ENCODE results near the gene UROC1.
A peak's percentile ranks its signal among the peaks of the same experiment; 100 is the strongest.

The UROC1 gene

GRCh38 chr3:126479642-126480041 is 37.9 kb downstream of the UROC1 start:
- Histone ChIP-seq H3K4me3 (ENCODE audit: low read depth, low read length) (no peak overlapping the region), H4K12ac (ENCODE audit: low read depth, low read length) (no peak overlapping the region), H3K4me1 (ENCODE audit: control insufficient read depth in 1 of 2, insufficient read depth in 2 of 2, low read length in 2 of 2) (peaks cover 7 to 9% of the 10 kb centered on the region in 2 experiments), H3K18ac (ENCODE audit: low read length) (no peak overlapping the region), H3K14ac (ENCODE audit: low read length) (no peak overlapping the region), H2BK120ac (ENCODE audit: insufficient read depth, low read length, poor library complexity) (no peak overlapping the region), H3K79me1 (ENCODE audit: low read length) (peaks cover 13% of the 10 kb centered on the region), H3K4me2 (ENCODE audit: low read length) (no peak overlapping the region), H3K27ac (ENCODE audit: low read depth, low read length) (no peak overlapping the region), H3K9me3 (ENCODE audit: insufficient read depth, low read depth, low read length) (no peaks in the 10 kb centered on the region), H3K79me2 (ENCODE audit: control insufficient read depth, insufficient read depth, low read length, poor library complexity) (peaks cover 10% of the 10 kb centered on the region), H4K8ac (ENCODE audit: low read depth, low read length) (no peak overlapping the region), H3K4ac (ENCODE audit: low read depth, low read length) (no peak overlapping the region), H3K36me3 (ENCODE audit: control insufficient read depth in 1 of 2, insufficient read depth in 2 of 2, low read length in 2 of 2) (no peaks in the 10 kb centered on the region), H2AFZ (ENCODE audit: insufficient read depth, low read length, poor library complexity) (no peak overlapping the region), H3K23ac (ENCODE audit: low read length) (no peak overlapping the region), H2AK5ac (ENCODE audit: low read length) (no peak overlapping the region), H3K27me3 (ENCODE audit: insufficient read depth, low read length) (no peaks in the 10 kb centered on the region), H4K91ac (ENCODE audit: low read depth, low read length) (no peak overlapping the region), H3K9ac (ENCODE audit: low read length) (no peak overlapping the region), H2BK5ac (ENCODE audit: low read depth, low read length, poor library complexity) (no peak overlapping the region), H2BK12ac (ENCODE audit: low read length) (no peak overlapping the region)
- WGBS (ENCODE audit: extremely low coverage, insufficient coverage, insufficient read length), result no CpG with 5 or more reads among the region's 1 CpG
- no peak for DNase-seq

- no peaks in the 10 kb centered on the region for H3K36me3 ChIP-seq (ENCODE audit: control insufficient read depth in 1 of 2, insufficient read depth in 2 of 2, low read length in 2 of 2)
Measured at GRCh38 chr3:126478581-126479310, 38.8 kb downstream of the UROC1 start.

GRCh38 chr3:126477061-126477380 is 40.6 kb downstream of the UROC1 start:
- Histone ChIP-seq H3K79me2 (ENCODE audit: control insufficient read depth, insufficient read depth, low read length, poor library complexity) (peaks cover 13% of the 10 kb centered on the region), H4K91ac (ENCODE audit: low read depth, low read length) (no peak overlapping the region), H3K14ac (ENCODE audit: low read length) (no peak overlapping the region), H3K18ac (ENCODE audit: low read length) (no peak overlapping the region), H2BK5ac (ENCODE audit: low read depth, low read length, poor library complexity) (no peak overlapping the region), H3K9me3 (ENCODE audit: insufficient read depth, low read depth, low read length) (no peaks in the 10 kb centered on the region), H3K79me1 (ENCODE audit: low read length) (peaks cover 13% of the 10 kb centered on the region), H3K4me2 (ENCODE audit: low read length) (no peak overlapping the region), H3K23ac (ENCODE audit: low read length) (no peak overlapping the region), H2BK120ac (ENCODE audit: insufficient read depth, low read length, poor library complexity) (no peak overlapping the region), H3K36me3 (ENCODE audit: control insufficient read depth in 1 of 2, insufficient read depth in 2 of 2, low read length in 2 of 2) (no peaks in the 10 kb centered on the region), H3K4me3 (ENCODE audit: low read depth, low read length) (no peak overlapping the region), H4K12ac (ENCODE audit: low read depth, low read length) (no peak overlapping the region), H3K4me1 (ENCODE audit: control insufficient read depth in 1 of 2, insufficient read depth in 2 of 2, low read length in 2 of 2) (peaks cover 17 to 26% of the 10 kb centered on the region in 2 experiments), H3K27me3 (ENCODE audit: insufficient read depth, low read length) (no peaks in the 10 kb centered on the region), H3K9ac (ENCODE audit: low read length) (no peak overlapping the region), H3K27ac (ENCODE audit: low read depth, low read length) (no peak overlapping the region), H3K4ac (ENCODE audit: low read depth, low read length) (no peak overlapping the region), H2AK5ac (ENCODE audit: low read length) (no peak overlapping the region), H2AFZ (ENCODE audit: insufficient read depth, low read length, poor library complexity) (no peak overlapping the region), H4K8ac (ENCODE audit: low read depth, low read length) (no peak overlapping the region), H2BK12ac (ENCODE audit: low read length) (no peak overlapping the region)
- WGBS (ENCODE audit: extremely low coverage, insufficient coverage, insufficient read length), result no CpG with 5 or more reads among the region's 4 CpGs
- no peak for DNase-seq

More at GRCh38 chr3:126478581-126479310, 38.8 kb downstream of the UROC1 start:
- Histone ChIP-seq H3K27me3 (ENCODE audit: insufficient read depth, low read length) (no peaks in the 10 kb centered on the region), H4K91ac (ENCODE audit: low read depth, low read length) (no peak overlapping the region), H3K4me2 (ENCODE audit: low read length) (no peak overlapping the region), H3K23ac (ENCODE audit: low read length) (no peak overlapping the region), H2BK120ac (ENCODE audit: insufficient read depth, low read length, poor library complexity) (no peak overlapping the region), H2BK5ac (ENCODE audit: low read depth, low read length, poor library complexity) (no peak overlapping the region), H3K79me2 (ENCODE audit: control insufficient read depth, insufficient read depth, low read length, poor library complexity) (peaks cover 13% of the 10 kb centered on the region), H3K9me3 (ENCODE audit: insufficient read depth, low read depth, low read length) (no peaks in the 10 kb centered on the region), H3K4ac (ENCODE audit: low read depth, low read length) (no peak overlapping the region), H2AK5ac (ENCODE audit: low read length) (no peak overlapping the region), H3K27ac (ENCODE audit: low read depth, low read length) (no peak overlapping the region), H3K79me1 (ENCODE audit: low read length) (peaks cover 13% of the 10 kb centered on the region), H3K4me3 (ENCODE audit: low read depth, low read length) (no peak overlapping the region), H3K18ac (ENCODE audit: low read length) (no peak overlapping the region), H3K14ac (ENCODE audit: low read length) (no peak overlapping the region), H3K9ac (ENCODE audit: low read length) (no peak overlapping the region), H4K12ac (ENCODE audit: low read depth, low read length) (no peak overlapping the region), H4K8ac (ENCODE audit: low read depth, low read length) (no peak overlapping the region), H3K4me1 (ENCODE audit: control insufficient read depth in 1 of 2, insufficient read depth in 2 of 2, low read length in 2 of 2) (peaks cover 12 to 15% of the 10 kb centered on the region in 2 experiments), H2BK12ac (ENCODE audit: low read length) (no peak overlapping the region), H2AFZ (ENCODE audit: insufficient read depth, low read length, poor library complexity) (no peak overlapping the region)
- no peak for DNase-seq
- no CpG with 5 or more reads among the region's 14 CpGs for WGBS (ENCODE audit: extremely low coverage, insufficient coverage, insufficient read length)

- H3K23ac ChIP-seq (ENCODE audit: low read length), result no peak overlapping the region
Measured at GRCh38 chr3:126476166-126477060, 41.2 kb downstream of the UROC1 start.

More at GRCh38 chr3:126476166-126477060, 41.2 kb downstream of the UROC1 start:
- H3K18ac ChIP-seq (ENCODE audit: low read length), result peak overlapping the region; percentile 60
- H2BK12ac ChIP-seq (ENCODE audit: low read length), result peak overlapping the region; percentile 65
- H3K4ac ChIP-seq (ENCODE audit: low read depth, low read length), result peak overlapping the region; percentile 2
- peak overlapping the region; percentile 72 for H4K91ac ChIP-seq (ENCODE audit: low read depth, low read length)
- peak overlapping the region; percentile 17 for H2BK5ac ChIP-seq (ENCODE audit: low read depth, low read length, poor library complexity)
- peaks cover 17 to 27% of the 10 kb centered on the region in 2 experiments for H3K4me1 ChIP-seq (ENCODE audit: control insufficient read depth in 1 of 2, insufficient read depth in 2 of 2, low read length in 2 of 2)
- no peaks in the 10 kb centered on the region for H3K27me3 ChIP-seq (ENCODE audit: insufficient read depth, low read length)
- H3K4me2 ChIP-seq (ENCODE audit: low read length), result peak overlapping the region; percentile 77
- peak overlapping the region; percentile 32 for H2AK5ac ChIP-seq (ENCODE audit: low read length)
- peak overlapping the region; percentile 58 for H3K27ac ChIP-seq (ENCODE audit: low read depth, low read length)
- peak overlapping the region; percentile 95 for H3K14ac ChIP-seq (ENCODE audit: low read length)
- peak overlapping the region; percentile 99 for H2AFZ ChIP-seq (ENCODE audit: insufficient read depth, low read length, poor library complexity)
- H3K9ac ChIP-seq (ENCODE audit: low read length), result peak overlapping the region; percentile 78
- H3K36me3 ChIP-seq (ENCODE audit: control insufficient read depth in 1 of 2, insufficient read depth in 2 of 2, low read length in 2 of 2), result no peaks in the 10 kb centered on the region
- peak overlapping the region; percentile 79 for H3K4me3 ChIP-seq (ENCODE audit: low read depth, low read length)
- DNase-seq, result peak; percentile 88 to 90
- H4K12ac ChIP-seq (ENCODE audit: low read depth, low read length), result peak overlapping the region; percentile 98
- peaks cover 13% of the 10 kb centered on the region for H3K79me1 ChIP-seq (ENCODE audit: low read length)
- H4K8ac ChIP-seq (ENCODE audit: low read depth, low read length), result peak overlapping the region; percentile 85
- no CpG with 5 or more reads among the region's 66 CpGs for WGBS (ENCODE audit: extremely low coverage, insufficient coverage, insufficient read length)
- H2BK120ac ChIP-seq (ENCODE audit: insufficient read depth, low read length, poor library complexity), result peak overlapping the region; percentile 16
- H3K9me3 ChIP-seq (ENCODE audit: insufficient read depth, low read depth, low read length), result no peaks in the 10 kb centered on the region
- H3K79me2 ChIP-seq (ENCODE audit: control insufficient read depth, insufficient read depth, low read length, poor library complexity), result peaks cover 13% of the 10 kb centered on the region
